Stimulated activated CD8-positive, alpha-beta memory T cell treated with anti-CD3 and anti-CD28 coated beads, Interleukin-2, amount 100 ng/mL, for 1 hour (primary cell): Measurements from ENCODE around the gene IER5.
"Not testable (repeated sequence)": the region's sequence is repeated elsewhere in the genome, so short reads cannot be mapped to it uniquely, and the experiment has no call there.

ENCODE experiments used
- DNase-seq, 2 donors: peaks; one replicate each; pipeline ENCODE4 v3.0.0-alpha.2; 2020; ENCODE audit warnings: low read depth in 2 of 2

The IER5 gene

DNA sequence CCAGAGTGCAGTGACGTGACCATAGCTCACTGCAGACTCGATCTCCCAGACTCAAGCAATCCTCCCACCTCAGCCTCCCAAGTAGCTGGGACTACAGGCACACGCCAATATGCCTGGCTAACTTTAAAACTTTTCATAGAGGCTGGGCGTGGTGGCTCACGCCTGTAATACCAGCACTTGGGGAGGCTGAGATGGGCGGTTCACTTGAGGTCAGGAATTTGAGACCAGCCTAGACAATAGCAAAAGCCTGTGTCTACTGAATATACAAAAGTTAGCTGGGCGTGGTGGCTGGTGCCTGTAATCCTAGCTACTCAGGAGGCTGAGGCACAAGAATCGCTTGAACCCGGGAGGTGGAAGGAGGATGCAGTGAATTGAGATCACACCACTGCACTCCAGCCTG is 27.5 kb downstream of the IER5 start:
- not testable (repeated sequence) for DNase-seq

DNA sequence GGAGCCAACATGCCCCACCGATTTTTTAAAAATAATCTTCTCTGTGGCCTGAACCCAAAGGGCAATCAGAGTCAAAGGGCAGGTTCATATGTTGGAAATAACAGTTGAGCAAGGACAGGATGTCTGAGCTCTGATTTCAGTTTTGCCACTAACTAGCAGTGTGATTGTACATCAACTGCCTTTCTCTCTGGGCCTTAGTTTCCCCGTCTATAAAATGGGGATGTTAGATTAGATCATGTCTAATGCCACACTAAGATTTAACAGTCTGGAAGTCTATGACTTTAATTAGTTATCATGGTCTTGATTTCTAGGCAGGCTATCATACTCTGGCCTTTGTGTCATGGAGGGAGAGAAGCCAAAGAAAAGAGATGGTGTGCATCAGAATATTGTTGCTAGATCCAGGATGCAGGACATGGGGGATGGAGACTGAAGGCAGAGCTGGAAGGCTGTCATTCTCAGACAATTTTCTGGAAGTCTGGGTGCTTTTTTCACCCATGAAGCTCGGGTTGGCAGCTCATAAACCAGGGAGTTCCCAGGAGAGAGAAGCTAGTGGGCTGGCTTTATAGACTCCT is 28.4 kb downstream of the IER5 start:
- DNase-seq = no peak

DNA sequence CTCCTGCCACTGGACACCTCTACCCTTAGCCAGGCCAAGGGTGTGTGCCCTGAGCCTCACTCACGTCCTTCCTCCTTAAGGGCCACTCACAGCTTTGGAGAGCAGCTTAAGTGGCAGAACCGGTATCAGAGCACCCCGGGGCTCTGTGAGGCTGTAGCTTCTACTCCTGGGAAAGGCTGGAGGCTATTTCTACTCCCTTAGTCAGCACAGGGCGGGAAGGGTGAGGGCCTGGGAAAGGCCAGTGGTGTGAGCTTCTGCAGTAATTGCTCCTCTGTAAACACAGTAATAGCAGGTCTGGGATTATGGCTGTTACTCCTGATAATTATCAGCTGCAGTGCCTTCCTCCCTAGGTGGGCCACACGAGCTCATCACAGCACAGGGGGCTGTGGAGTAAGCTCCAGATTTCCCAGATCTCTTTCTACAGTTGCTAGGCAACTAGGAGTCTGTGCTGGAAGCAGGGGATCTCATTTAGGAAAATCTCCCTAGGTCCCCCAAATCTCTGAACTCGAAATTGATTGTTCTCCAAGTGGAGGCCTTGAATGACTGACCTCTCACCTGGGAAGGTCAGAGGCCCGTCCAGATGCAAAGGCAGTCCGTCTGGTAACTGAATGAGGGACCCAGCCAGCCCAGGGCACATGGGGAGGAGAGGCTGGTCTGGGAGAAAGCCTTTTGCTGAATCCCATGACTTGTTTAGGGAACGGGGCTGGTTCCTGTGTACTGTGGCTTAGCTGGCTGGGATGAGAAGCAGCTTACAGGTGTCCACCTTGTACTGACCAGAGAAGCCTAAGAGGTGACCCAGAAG is 29.3 kb downstream of the IER5 start:
- DNase-seq = no peak

DNA sequence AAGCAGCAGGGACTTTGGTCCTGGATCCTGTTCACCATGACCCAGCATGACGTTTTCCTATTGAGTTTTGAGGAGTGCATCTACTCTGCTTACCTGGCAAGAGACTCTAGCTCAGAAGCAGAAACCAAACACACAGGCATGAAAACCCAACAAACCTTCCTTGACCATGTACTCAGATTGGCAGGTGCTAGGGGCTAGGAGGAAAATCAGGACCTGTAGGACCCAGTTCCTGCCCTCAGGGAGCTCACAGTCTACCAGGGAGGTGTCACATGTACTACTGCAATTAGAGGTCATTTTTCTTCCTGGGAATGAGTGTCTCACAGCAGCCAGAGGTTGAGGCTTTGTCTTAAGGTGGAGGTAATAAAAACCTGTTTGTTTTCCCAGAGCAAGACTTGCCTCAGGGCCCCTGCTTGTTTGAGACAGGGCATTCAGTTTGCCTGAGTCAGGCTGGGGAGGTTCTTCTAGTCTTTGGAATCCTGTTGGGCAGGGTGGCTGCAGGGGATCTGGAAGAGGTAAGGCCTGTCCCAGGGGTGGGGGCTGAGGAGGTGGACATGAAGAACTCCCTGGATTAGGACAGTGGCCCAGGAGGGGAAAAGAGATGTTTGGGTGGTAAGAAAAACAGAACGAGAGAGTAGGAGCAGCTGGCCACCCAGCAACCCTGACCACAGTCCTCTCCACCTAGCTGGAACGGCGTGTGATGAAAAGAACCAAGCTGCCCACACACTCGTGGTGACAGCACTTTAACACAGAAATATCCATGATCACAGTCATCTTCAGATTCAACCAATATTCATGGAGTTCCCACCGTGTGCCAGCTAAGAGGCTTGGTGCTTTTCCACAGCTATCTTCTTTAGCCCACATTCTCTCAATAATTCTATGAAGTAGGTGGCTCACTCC is 30.8 kb downstream of the IER5 start:
- DNase-seq = no peak

DNA sequence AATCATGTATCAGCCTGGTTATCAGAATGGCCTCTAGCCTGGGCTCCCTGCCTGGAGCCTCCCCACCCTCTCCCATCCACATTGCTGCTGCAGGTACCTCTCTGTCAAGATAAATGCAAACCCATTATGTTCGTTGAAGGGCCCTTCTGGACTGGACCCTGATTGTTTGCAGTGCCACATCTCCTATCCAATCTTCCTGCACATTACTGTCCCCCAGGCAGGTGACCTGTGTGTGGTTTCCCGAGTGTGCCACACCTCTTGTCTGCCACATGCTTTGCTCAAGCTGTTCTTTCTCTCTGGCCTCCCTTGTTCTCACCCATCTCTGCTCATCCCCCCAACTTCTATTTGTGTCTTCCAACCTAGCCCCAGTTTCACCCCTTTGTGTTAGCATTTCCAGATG is 32.4 kb downstream of the IER5 start:
- no peak for DNase-seq

DNA sequence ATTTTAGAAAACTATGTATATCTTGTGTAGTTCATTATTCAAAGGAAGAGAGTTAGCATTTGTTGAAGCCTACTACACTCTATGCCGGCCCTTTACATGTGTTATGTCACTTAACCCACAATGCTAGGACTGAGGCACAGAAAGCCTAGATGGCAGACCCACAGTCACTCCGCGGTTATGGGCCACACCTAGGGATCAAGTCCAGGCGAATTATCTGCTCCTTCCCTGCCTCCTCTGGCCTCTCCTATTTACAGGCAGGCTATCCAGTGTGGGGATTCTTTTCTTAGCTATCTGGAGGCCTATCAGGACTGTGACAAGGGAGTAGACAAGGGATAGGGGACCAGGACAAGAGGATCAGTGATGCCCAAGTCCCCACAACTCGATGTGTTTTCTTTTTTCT is 33.0 kb downstream of the IER5 start:
- DNase-seq = no peak

DNA sequence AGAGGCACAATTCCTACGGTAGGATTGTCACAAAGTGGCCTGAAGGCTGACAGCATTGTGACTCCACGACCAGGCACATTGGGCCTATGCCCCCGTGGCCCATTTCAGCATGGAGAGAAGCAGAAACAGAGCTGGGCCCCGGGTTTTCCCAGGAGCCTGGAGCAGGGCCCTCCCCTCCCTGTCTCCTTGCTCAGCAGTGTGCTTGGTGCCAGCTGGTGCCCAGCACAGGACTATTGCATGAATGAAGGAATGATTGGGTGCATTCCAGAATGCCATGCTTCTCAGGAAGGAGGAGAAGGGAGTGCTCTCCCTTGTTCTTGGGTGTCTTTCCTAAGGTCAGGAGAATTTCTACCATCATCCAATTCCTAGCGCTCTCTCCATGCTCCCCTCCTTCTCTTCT is 33.7 kb downstream of the IER5 start:
- DNase-seq = no peak

DNA sequence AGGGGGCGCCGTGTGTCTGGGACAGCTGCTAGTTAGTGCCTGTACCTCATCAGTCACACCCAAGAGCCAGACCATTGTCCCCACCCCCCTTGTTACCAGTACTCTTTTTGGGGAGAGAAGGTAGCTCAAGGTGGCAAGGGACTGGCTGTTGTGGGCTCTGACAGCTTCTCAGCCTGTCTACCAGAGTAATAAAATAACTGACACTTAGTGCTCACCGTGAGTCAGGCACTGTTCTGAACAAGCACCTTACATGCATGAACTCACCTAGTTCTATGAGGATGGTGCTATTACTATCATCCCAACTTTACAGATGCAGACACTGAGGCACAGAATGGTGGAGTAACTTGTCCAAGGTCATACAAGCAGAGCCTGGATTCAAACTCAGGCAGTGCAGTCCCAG is 34.7 kb downstream of the IER5 start:
- DNase-seq = no peak

DNA sequence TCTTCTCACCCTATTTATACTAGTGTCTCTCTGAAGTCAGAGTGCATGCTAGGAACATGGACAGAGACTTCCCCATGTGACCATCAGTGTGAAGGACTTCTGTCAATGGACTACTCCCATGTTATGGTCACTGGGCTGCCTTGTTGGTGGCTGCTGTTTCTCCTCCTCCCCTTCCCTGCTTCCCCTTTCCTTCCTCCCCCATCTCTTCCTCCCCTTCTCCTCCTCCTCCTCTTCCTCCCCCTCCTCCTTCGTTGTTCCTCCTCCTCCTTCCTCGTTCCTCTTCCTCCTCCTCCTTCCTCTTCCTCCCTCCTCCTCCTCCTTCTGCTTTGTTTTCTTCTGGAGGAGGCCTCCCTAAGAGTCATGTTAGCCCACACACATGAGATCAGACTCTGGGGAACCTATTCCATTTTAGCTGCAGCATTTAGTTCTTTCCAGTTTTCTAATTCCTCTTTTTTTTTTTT is 35.8 kb downstream of the IER5 start:
- DNase-seq = no peak

DNA sequence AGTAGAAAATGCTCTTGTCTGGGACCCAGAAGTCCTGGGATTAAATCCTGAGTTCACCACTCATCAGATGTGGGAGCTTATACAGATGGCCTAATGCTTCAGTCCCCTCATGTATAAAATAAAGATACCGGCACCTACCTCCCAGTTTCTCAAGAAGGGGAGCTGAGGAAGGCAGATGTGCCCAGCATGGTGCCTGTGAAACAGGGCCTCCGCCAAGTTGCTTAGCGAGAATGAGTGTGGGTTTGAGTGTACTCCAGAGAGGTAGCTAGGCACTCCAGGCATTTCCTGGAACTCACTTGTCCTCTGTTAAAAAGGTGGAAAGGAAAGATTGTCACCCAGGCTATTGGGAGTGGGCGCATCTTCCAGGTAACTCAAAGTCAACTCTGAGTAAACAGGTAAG is 37.8 kb downstream of the IER5 start:
- DNase-seq = no peak

DNA sequence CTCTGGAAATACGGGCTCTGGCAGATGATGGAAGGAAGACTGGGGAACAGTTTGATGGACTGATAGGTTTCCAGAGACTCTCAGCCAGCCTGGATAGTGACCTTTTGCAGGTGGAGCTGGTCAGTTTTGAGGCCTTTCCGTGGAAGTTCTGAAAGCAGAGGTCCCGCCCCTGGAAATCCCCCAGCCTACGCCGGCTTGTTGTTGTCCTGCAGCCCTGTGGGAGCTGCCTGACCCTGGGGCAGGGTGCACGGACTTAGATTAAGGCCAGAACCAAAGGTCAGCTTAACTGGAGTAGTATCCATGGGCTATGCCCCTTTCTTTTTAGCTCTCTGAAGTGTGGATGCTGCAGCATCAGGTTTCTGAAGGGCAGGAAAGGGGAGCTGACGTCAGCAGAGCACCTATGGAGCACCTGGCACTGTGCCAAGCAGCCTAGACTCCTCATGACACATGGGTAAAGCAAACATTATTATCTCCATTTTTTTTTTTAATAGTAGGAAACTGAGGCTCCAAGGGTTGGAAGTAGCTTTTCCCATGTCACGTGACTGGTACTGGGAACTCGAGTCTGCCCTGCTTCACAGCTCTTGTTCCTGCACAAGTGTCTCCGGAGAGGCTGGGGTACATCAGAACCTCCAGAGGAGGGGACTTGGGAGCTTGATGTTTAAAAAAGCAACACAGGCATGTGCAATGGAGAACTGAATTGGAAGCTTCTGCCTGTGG is 38.5 kb downstream of the IER5 start:
- DNase-seq = no peak

DNA sequence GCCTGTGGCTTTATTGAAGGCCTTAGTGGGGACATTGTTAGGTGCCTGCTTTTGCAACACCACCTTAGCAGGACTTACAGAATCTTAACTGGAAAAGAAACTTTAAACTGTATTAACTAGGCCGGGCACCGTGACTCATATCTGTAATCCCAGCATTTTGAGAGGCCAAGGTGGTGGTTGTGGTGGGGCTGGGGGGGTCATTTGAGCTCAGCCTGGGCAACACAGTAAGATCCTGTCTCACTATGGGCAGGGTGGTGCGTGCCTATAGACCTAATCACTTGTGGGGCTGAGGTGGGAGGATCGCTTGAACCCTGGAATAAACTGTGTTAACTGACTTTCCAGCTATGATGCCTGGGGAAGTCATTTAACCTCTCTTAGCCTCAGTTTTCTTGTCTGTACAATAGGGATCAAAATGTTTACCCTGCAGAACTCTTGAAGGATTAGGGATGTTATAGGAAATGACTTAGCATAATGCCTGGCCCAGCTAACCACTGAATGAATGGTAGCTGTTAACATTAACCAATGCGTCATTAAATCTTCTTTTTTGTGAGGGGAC is 39.5 kb downstream of the IER5 start:
- no peak for DNase-seq

DNA sequence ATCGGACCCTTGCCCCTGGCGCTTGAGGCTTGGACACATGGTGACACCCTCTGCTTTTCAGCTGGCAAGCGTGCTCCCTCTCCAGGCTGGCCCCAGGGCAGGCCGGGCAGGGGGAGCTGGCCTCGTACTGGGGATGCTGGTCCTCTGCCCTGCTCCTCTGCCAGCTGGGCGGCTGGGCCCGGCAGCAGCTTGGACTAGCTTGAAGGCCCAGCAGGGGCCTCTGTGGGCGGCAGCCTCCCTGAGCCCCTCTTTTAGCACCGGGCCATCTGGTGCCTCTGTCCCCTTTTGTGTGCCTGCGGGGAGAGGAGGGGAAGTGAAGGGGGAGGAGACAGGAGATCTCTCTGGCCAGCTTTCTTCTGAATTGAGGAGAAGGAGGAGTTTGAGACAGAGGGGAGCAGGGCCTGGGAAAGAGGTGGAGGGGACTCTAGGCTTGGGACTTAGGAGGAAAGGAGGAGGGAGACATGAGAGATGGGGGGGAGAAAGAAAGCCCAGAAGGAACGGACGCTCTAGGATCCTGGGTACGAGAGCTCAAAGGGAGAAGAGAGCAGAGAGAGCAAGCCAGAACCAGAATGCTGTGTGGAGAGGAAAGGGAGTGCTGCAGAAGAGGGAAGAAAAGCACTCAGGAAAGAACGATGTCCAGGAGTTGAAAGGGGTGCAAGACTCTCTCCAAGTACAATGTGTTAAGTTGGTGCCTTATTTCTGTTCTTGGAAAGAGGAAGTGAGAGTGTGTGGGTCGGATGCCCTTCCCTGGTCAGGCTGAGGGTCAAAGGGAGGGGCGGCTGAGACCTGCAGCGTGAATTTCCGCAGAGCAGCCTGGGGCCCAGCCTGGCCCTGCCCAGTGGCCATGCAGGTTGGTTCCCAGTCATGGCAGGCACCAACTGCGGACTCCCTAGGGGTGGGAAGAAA is 40.3 kb downstream of the IER5 start:
- DNase-seq = no peak

DNA sequence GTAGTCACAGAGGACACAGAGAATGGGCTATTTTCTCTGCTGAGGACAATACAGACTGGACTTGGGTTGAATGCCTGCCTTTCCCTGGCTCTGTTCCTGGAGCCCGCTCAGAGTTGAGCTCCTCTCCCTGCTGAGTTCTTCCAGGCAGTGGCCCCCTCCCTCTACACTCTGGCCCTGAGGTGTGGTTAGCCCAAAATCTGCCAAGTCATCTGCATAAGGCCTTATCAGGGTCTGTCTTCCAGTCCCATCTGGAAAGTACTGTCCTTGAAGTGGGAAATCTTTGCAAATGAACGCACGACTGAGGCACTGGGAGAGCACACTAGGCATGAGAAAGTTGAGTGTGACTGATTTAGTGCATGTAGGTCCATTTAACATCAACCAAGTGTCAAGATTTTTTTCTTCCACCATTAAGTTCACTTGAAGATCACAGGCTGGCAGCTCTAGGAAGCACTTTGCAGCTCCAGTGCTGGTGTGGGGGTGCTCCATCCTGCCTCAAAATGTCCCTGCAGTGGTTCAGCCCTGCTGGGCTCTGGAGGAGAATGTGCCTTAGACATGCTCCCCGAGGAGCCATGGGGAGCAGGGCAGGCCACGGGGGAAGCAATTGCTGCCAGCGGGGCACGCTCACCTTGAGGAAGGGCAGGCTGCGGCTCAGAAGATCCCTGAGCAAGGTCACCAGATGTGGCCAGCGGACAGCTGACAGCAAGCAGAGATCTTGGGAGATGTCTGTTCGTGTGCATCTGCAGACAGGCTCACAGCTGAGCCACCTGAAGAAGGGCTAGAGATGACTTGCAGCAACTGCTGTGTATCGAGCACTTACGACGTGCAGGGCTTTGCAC is 41.5 kb downstream of the IER5 start:
- DNase-seq = no peak

DNA sequence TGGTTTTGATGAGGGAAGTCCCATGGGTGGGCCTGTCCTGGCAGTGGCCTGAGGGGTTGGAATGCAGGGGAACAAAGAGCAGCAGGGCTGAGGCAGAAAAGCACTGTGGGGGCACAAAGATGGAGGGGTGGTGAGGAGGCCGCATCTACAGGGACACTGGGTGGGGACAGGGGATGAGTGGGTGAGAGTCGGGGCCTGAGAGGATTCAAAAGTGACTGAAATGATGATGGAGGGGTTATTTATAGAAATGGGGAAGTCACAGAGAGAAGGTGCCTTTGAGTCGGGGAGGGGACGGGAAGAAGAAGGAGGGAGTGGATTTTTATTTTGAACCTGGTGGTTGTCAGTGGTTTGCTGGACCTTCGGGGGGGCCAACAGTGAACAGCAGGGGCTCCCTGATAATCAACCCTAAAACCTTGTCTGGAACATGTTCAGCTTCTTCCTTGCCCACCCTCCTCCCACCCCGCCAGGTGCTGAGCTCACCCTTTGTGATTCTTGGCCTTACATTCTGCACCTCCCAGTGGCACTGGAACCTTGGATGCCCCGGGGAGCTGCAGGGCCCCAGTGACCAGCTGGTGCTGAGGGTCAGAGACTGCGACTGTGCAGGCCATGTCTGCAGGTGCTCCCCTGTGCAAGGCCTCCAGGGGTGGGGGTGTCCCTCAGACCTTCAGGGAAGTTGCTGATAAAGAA is 42.9 kb downstream of the IER5 start:
- DNase-seq = no peak

DNA sequence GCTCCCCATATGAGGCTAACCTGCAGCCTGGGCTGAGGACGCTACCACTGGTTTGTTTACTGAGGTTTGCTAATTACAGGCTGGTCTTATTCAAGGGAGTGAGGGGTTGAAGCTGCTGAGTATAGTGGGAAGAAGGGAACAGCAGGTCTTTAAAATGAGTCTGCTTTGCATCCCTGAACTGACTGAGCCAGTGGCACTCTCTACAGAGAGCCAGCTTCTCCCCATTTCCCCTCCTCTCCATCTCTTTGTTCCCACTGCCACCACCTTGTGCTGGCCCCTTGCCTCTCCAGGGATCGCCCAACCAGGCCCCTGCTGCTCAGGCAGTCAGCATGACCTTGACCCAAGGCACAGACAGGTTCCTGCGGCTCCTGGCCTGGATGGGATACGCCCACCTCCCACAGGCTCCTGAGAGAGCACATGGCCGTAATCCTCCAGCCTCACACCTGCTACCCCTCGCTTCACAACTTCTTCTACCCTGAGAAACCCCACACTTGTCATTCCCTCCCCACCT is 45.0 kb downstream of the IER5 start:
- DNase-seq = no peak

DNA sequence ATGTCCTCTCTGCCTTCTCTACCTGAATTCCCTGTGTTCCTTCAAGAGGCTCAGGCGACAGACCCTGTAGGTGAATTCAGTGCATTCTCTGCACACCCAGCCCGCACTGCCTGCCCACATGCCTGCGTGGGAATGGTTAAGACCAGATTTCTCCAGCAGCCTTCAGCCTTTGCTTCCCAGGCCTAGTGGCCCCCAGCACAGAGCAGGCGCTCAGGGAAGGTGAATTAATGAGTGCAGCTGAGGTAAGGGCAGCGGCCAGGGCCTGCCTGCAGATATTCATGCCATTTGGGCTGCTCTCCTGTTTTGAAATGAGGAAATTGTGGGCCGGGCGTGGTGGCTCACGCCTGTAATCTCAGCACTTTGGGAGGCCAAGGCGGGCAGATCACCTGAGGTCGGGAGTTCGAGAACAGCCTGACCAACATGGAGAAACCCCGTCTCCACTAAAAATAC is 45.5 kb downstream of the IER5 start:
- no peak for DNase-seq

DNA sequence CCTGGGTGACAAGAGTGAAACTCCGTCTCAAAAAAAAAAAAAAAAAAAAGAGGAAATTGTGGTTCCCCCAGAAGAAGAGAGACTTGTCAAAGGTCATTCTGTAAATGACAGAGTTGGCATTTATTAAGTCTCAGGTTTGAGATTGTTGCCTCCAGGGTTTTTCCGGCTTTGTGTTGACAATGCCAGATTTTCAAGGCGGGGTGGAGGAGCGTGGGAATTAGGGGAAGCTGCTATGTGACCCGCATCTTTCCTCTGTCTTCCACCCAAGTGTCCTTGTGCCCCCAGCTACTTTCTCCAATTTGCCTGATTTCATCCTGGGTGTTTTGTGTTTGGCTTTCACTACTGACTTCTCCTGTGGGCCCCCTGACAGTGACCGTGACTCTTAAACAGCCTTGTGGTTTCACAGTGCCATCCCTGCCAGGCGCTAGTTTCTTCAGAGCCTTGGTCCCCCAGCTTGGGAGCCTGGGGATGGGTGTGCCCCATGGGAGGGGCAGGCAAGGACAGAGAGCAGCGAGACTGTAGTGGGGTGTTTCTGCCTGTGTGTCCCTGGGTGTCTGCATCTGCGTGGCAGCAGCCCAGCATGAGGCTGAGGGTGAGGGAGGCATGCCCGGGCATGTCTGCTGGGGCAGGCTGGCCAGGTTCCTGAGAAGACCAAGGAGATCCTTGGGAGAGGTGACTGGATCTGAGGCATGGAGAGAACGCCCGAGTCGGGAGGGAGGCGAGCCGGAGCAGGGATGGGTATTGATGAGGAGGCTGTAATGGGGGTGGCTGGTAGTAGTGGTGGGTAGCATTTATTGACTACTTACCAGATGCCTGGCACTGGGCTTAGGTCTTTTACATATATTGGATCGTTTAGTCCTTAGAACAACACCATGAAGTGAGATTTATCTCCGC is 46.3 kb downstream of the IER5 start:
- no peak for DNase-seq
